WTC11 (cell line): ENCODE results near the gene YARS2. TPM values are rescaled to one million over a fixed set of nuclear protein-coding genes. Genes with fewer than 3 reads are reported as not detected.
A peak's percentile ranks its signal among the peaks of the same experiment; 100 is the strongest.

Source experiments
- ATAC-seq: fragments of 200-7000 bp; cut with Tn5 transposase; 2 replicates; pipeline ENCODE4 v1.10.0; 2021; ENCODE audit warnings: mild to moderate bottlenecking, moderate library complexity
- CTCF ChIA-PET: fragments of 300-600 bp; sonication (Branson Sonifier 250); formaldehyde crosslinking; loops from one replicate; lab custom pipeline; 2021; ENCODE audit warnings: antibody characterized with exemption; lab: Charles Lee
- POLR2A ChIA-PET: fragments of 350-600 bp; sonication (Branson Sonifier 250); formaldehyde crosslinking; loops from one replicate; lab custom pipeline; 2021; ENCODE audit warnings: antibody characterized with exemption; lab: Charles Lee
- DNase-seq: peaks from one replicate; pipeline ENCODE4 v3.0.0; 2021; ENCODE audit warnings: low spot score
- H3K27ac Mint-ChIP-seq: 2 replicates; pipeline ENCODE4 v1.8.0; 2021; ENCODE audit warnings: mixed read lengths
- H3K27me3 Mint-ChIP-seq: 2 replicates; pipeline ENCODE4 v1.8.0; 2021; ENCODE audit warnings: low read depth, mild to moderate bottlenecking, moderate library complexity, mixed read lengths
- H3K36me3 Mint-ChIP-seq: 2 replicates; pipeline ENCODE4 v1.8.0; 2021; ENCODE audit warnings: mixed read lengths
- H3K4me1 Mint-ChIP-seq: 2 replicates; pipeline ENCODE4 v1.8.0; 2022; ENCODE audit warnings: mixed read lengths
- H3K4me3 Mint-ChIP-seq: 2 replicates; pipeline ENCODE4 v1.8.0; 2021; ENCODE audit warnings: mild to moderate bottlenecking, moderate library complexity, mixed read lengths
- H3K9me3 Mint-ChIP-seq: 2 replicates; pipeline ENCODE4 v1.8.0; 2021; ENCODE audit warnings: mixed read lengths
- ATF6 ChIP-seq: sonication (generic); formaldehyde crosslinking; IDR thresholded peaks from 2 replicates; pipeline ENCODE4 v1.8.1; 2023; ENCODE audit warnings: mild to moderate bottlenecking, missing genetic modification reagents
- ELF4 ChIP-seq: sonication (generic); formaldehyde crosslinking; IDR thresholded peaks from 2 replicates; pipeline ENCODE4 v1.8.1; 2022; ENCODE audit warnings: low read depth, mild to moderate bottlenecking, moderate library complexity, missing genetic modification reagents
- GTF2I ChIP-seq: fragments of 250-450 bp; sonication (Bioruptor Pico); conservative IDR thresholded peaks from 2 replicates; pipeline ENCODE4 v1.4.0; 2021; ENCODE audit warnings: mild to moderate bottlenecking
- HMGA2 ChIP-seq: fragments of 250-450 bp; sonication (Bioruptor Pico); IDR thresholded peaks from 2 replicates; pipeline ENCODE4 v1.4.0; 2021; ENCODE audit warnings: mild to moderate bottlenecking, moderate library complexity
- IRF2 ChIP-seq: sonication (generic); formaldehyde crosslinking; IDR thresholded peaks from 2 replicates; pipeline ENCODE4 v1.8.0; 2022; ENCODE audit warnings: low read depth, missing genetic modification reagents, borderline replicate concordance
- MXD4 ChIP-seq: fragments of 250-450 bp; sonication (Bioruptor Pico); IDR thresholded peaks from 2 replicates; pipeline ENCODE4 v1.8.0; 2021; ENCODE audit warnings: mild to moderate bottlenecking, moderate library complexity, borderline replicate concordance
- SMAD4 ChIP-seq: sonication (generic); formaldehyde crosslinking; IDR thresholded peaks from 2 replicates; pipeline ENCODE4 v1.8.0; 2022; ENCODE audit warnings: mild to moderate bottlenecking, missing genetic modification reagents
- SOX15 ChIP-seq: fragments of 250-450 bp; sonication (Bioruptor Pico); IDR thresholded peaks from 2 replicates; pipeline ENCODE4 v1.9.0; 2021; ENCODE audit warnings: mild to moderate bottlenecking
- SP1 ChIP-seq: sonication (generic); formaldehyde crosslinking; conservative IDR thresholded peaks from 2 replicates; pipeline ENCODE4 v1.8.1; 2022; ENCODE audit warnings: missing genetic modification reagents
- ZNF281 ChIP-seq: sonication (generic); formaldehyde crosslinking; IDR thresholded peaks from 2 replicates; pipeline ENCODE4 v1.8.0; 2023; ENCODE audit warnings: mild to moderate bottlenecking, missing genetic modification reagents
- total RNA-seq: library from RNA; stranded (reverse); gene quantifications from 3 replicates; pipeline ENCODE4 v1.2.3, GENCODE V29; 2021
- TF ChIP-seq, protein P1 (sequence below): sonication (generic); formaldehyde crosslinking; IDR thresholded peaks from 2 replicates; pipeline ENCODE4 v1.8.1; 2023; ENCODE audit warnings: mild to moderate bottlenecking, moderate library complexity, missing genetic modification reagents
- TF ChIP-seq, protein P2 (sequence below): sonication (generic); formaldehyde crosslinking; IDR thresholded peaks from 2 replicates; pipeline ENCODE4 v1.8.1; 2023; ENCODE audit warnings: mild to moderate bottlenecking, missing genetic modification reagents, moderate library complexity
- TF ChIP-seq, protein P3 (sequence below): sonication (generic); formaldehyde crosslinking; IDR thresholded peaks from 2 replicates; pipeline ENCODE4 v1.8.1; 2022; ENCODE audit warnings: mild to moderate bottlenecking, moderate library complexity, missing genetic modification reagents
- TF ChIP-seq, protein P4 (sequence below): sonication (generic); formaldehyde crosslinking; IDR thresholded peaks from 2 replicates; pipeline ENCODE4 v1.8.1; 2022; ENCODE audit warnings: low read depth, missing genetic modification reagents, borderline replicate concordance
- TF ChIP-seq, protein P5 (sequence below): sonication (generic); formaldehyde crosslinking; IDR thresholded peaks from 2 replicates; pipeline ENCODE4 v1.8.0; 2022; ENCODE audit warnings: mild to moderate bottlenecking, missing genetic modification reagents
- TF ChIP-seq, protein P6 (sequence below): sonication (generic); formaldehyde crosslinking; conservative IDR thresholded peaks from 2 replicates; pipeline ENCODE4 v1.8.1; 2023; ENCODE audit warnings: mild to moderate bottlenecking, low read depth, missing genetic modification reagents, moderate library complexity
- TF ChIP-seq, protein P7 (sequence below): sonication (generic); formaldehyde crosslinking; IDR thresholded peaks from 2 replicates; pipeline ENCODE4 v1.8.1; 2022; ENCODE audit warnings: low read depth, mild to moderate bottlenecking, moderate library complexity, missing genetic modification reagents, borderline replicate concordance

Gene YARS2
- total RNA-seq, 1 experiment from 2014 or later = 41.4 TPM

GRCh38 chr12:32755654-32756475 is at the start of gene YARS2 (continued):
- no peak for TF ChIP-seq IRF2
- TF ChIP-seq, protein P1, sequence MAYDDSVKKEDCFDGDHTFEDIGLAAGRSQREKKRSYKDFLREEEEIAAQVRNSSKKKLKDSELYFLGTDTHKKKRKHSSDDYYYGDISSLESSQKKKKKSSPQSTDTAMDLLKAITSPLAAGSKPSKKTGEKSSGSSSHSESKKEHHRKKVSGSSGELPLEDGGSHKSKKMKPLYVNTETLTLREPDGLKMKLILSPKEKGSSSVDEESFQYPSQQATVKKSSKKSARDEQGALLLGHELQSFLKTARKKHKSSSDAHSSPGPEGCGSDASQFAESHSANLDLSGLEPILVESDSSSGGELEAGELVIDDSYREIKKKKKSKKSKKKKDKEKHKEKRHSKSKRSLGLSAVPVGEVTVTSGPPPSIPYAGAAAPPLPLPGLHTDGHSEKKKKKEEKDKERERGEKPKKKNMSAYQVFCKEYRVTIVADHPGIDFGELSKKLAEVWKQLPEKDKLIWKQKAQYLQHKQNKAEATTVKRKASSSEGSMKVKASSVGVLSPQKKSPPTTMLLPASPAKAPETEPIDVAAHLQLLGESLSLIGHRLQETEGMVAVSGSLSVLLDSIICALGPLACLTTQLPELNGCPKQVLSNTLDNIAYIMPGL (CRISPR knock-in tag) = peak; percentile 90
- TF ChIP-seq, protein P2, sequence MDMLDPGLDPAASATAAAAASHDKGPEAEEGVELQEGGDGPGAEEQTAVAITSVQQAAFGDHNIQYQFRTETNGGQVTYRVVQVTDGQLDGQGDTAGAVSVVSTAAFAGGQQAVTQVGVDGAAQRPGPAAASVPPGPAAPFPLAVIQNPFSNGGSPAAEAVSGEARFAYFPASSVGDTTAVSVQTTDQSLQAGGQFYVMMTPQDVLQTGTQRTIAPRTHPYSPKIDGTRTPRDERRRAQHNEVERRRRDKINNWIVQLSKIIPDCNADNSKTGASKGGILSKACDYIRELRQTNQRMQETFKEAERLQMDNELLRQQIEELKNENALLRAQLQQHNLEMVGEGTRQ (CRISPR knock-in tag) = no peak
- no peak for TF ChIP-seq ATF6
- no peak for TF ChIP-seq HMGA2 (CRISPR knock-in tag)
- no peak for TF ChIP-seq SOX15 (CRISPR knock-in tag)
- peak; percentile 60 for TF ChIP-seq SP1 (CRISPR knock-in tag)
- TF ChIP-seq, protein P3, sequence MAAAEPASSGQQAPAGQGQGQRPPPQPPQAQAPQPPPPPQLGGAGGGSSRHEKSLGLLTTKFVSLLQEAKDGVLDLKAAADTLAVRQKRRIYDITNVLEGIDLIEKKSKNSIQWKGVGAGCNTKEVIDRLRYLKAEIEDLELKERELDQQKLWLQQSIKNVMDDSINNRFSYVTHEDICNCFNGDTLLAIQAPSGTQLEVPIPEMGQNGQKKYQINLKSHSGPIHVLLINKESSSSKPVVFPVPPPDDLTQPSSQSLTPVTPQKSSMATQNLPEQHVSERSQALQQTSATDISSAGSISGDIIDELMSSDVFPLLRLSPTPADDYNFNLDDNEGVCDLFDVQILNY (CRISPR knock-in tag) = peak; percentile 77; the same call in 1 of the 2 replicates
- TF ChIP-seq, protein P4, sequence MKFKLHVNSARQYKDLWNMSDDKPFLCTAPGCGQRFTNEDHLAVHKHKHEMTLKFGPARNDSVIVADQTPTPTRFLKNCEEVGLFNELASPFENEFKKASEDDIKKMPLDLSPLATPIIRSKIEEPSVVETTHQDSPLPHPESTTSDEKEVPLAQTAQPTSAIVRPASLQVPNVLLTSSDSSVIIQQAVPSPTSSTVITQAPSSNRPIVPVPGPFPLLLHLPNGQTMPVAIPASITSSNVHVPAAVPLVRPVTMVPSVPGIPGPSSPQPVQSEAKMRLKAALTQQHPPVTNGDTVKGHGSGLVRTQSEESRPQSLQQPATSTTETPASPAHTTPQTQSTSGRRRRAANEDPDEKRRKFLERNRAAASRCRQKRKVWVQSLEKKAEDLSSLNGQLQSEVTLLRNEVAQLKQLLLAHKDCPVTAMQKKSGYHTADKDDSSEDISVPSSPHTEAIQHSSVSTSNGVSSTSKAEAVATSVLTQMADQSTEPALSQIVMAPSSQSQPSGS (CRISPR knock-in tag) = no peak
- no peak for TF ChIP-seq SMAD4 (CRISPR knock-in tag)
- TF ChIP-seq MXD4 = no peak
- no peak for TF ChIP-seq GTF2I

DNA sequence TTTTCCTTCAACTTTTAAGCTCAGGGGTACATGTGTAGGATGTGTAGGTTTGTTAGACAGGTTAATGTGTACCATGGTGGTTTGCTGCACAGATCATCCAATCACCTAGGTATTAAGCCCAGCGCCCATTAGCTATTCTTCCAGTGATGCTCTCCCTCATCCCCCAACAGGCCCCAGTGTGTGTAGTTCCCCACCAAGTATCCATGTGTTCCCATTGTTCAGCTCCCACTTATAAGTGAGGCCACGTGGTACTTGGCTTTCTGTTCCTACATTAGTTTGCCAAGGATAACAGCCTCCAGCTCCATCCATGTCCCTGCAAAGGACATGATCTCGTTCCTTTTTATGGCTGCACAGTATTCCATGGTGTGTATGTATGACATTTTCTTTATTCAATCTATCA is 48.6 kb upstream of the YARS2 start:
- H3K4me1 Mint-ChIP-seq = no peaks in the 10 kb centered on the region
- H3K27me3 Mint-ChIP-seq = no peaks in the 10 kb centered on the region
- no peak overlapping the region for H3K27ac Mint-ChIP-seq
- ChIA-PET CTCF (no interaction called here), POLR2A (interaction anchor here (0.7 kb wide), 1 partner anchor 145 kb away, joined by 3 read pairs; no protein-coding TSS in a partner anchor)
- peaks cover 46% of the 10 kb centered on the region for H3K9me3 Mint-ChIP-seq
- H3K36me3 Mint-ChIP-seq = peaks cover 40% of the 10 kb centered on the region
- ATAC-seq = no peak
- H3K4me3 Mint-ChIP-seq = no peak overlapping the region
- no peak for DNase-seq
- TF ChIP-seq, protein P1 (CRISPR knock-in tag) = no peak
- TF ChIP-seq, protein P5, sequence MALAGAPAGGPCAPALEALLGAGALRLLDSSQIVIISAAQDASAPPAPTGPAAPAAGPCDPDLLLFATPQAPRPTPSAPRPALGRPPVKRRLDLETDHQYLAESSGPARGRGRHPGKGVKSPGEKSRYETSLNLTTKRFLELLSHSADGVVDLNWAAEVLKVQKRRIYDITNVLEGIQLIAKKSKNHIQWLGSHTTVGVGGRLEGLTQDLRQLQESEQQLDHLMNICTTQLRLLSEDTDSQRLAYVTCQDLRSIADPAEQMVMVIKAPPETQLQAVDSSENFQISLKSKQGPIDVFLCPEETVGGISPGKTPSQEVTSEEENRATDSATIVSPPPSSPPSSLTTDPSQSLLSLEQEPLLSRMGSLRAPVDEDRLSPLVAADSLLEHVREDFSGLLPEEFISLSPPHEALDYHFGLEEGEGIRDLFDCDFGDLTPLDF (CRISPR knock-in tag) = no peak
- TF ChIP-seq, protein P6, sequence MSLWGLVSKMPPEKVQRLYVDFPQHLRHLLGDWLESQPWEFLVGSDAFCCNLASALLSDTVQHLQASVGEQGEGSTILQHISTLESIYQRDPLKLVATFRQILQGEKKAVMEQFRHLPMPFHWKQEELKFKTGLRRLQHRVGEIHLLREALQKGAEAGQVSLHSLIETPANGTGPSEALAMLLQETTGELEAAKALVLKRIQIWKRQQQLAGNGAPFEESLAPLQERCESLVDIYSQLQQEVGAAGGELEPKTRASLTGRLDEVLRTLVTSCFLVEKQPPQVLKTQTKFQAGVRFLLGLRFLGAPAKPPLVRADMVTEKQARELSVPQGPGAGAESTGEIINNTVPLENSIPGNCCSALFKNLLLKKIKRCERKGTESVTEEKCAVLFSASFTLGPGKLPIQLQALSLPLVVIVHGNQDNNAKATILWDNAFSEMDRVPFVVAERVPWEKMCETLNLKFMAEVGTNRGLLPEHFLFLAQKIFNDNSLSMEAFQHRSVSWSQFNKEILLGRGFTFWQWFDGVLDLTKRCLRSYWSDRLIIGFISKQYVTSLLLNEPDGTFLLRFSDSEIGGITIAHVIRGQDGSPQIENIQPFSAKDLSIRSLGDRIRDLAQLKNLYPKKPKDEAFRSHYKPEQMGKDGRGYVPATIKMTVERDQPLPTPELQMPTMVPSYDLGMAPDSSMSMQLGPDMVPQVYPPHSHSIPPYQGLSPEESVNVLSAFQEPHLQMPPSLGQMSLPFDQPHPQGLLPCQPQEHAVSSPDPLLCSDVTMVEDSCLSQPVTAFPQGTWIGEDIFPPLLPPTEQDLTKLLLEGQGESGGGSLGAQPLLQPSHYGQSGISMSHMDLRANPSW (CRISPR knock-in tag) = no peak
- TF ChIP-seq ELF4 (CRISPR knock-in tag) (no peak), ZNF281 (CRISPR knock-in tag) (no peak)
- TF ChIP-seq, protein P7, sequence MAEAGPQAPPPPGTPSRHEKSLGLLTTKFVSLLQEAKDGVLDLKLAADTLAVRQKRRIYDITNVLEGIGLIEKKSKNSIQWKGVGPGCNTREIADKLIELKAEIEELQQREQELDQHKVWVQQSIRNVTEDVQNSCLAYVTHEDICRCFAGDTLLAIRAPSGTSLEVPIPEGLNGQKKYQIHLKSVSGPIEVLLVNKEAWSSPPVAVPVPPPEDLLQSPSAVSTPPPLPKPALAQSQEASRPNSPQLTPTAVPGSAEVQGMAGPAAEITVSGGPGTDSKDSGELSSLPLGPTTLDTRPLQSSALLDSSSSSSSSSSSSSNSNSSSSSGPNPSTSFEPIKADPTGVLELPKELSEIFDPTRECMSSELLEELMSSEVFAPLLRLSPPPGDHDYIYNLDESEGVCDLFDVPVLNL (CRISPR knock-in tag) = no peak
